CD4-positive, alpha-beta memory T cell (primary cell): ENCODE measurements around the gene ZNF425. TPM values are rescaled to one million over a fixed set of nuclear protein-coding genes. Genes with fewer than 3 reads are reported as not detected.
"Not testable (repeated sequence)": the region's sequence is repeated elsewhere in the genome, so short reads cannot be mapped to it uniquely, and the experiment has no call there.

Experiments used
- CTCF ChIA-PET: fragments of 350-600 bp; sonication (Branson Sonifier 250); formaldehyde crosslinking; loops from one replicate; lab custom pipeline; 2021; ENCODE audit warnings: inconsistent platforms; ENCODE audit not compliant: partially characterized antibody; lab: Charles Lee
- POLR2A ChIA-PET: fragments of 350-600 bp; sonication (Branson Sonifier 250); formaldehyde crosslinking; loops from one replicate; lab custom pipeline; 2021; ENCODE audit not compliant: partially characterized antibody; lab: Charles Lee
- DNase-seq, 5 donors: peaks; one replicate each; pipeline versions ENCODE4 v3.0.0 to v3.0.0-alpha.2; 2020 to 2022; ENCODE audit warnings: mixed read lengths in 1 of 5
- H3K27ac ChIP-seq: one replicate; pipeline ENCODE4 v1.7.0; 2013; ENCODE audit warnings: low read depth, low read length
- H3K27me3 ChIP-seq: 2 replicates; pipeline ENCODE4 v1.7.0; 2013; ENCODE audit warnings: mild to moderate bottlenecking, low read length, moderate library complexity; ENCODE audit not compliant: insufficient read depth
- H3K36me3 ChIP-seq: 2 replicates; pipeline ENCODE4 v1.7.0; 2013; ENCODE audit warnings: mild to moderate bottlenecking, low read length, moderate library complexity; ENCODE audit not compliant: insufficient read depth
- H3K4me1 ChIP-seq: 2 replicates; pipeline ENCODE4 v1.7.0; 2013; ENCODE audit warnings: mild to moderate bottlenecking, low read length, moderate library complexity; ENCODE audit not compliant: insufficient read depth
- H3K4me3 ChIP-seq, 2 donors: one replicate each; pipeline ENCODE4 v1.7.0; 2013; ENCODE audit warnings: low read length in 2 of 2, mild to moderate bottlenecking in 1 of 2
- H3K9me3 ChIP-seq, 2 donors: one replicate each; pipeline ENCODE4 v1.7.0; 2013; ENCODE audit warnings: low read length in 2 of 2, control low read depth in 1 of 2; ENCODE audit not compliant: control insufficient read depth in 1 of 2
- H3K27ac Mint-ChIP-seq, 7 donors: one replicate each; pipeline ENCODE4 v1.8.0; 2020 to 2021; ENCODE audit warnings: mixed read lengths in 7 of 7, mild to moderate bottlenecking in 6 of 7, inconsistent platforms in 3 of 7, moderate library complexity in 3 of 7
- H3K27me3 Mint-ChIP-seq, 2 donors: one replicate each; pipeline ENCODE4 v1.8.0; 2020 to 2021; ENCODE audit warnings: mixed read lengths in 2 of 2
- H3K36me3 Mint-ChIP-seq, 2 donors: one replicate each; pipeline ENCODE4 v1.8.0; 2020 to 2021; ENCODE audit warnings: mixed read lengths in 2 of 2, inconsistent platforms in 1 of 2, mild to moderate bottlenecking in 1 of 2
- H3K4me1 Mint-ChIP-seq, 4 donors: one replicate each; pipeline ENCODE4 v1.8.0; 2020 to 2021; ENCODE audit warnings: mixed read lengths in 4 of 4, mild to moderate bottlenecking in 1 of 4
- H3K4me3 Mint-ChIP-seq, 8 donors: one replicate each; pipeline ENCODE4 v1.8.0; 2020 to 2021; ENCODE audit warnings: mixed read lengths in 8 of 8, mild to moderate bottlenecking in 7 of 8, moderate library complexity in 6 of 8, inconsistent platforms in 3 of 8
- H3K9me3 Mint-ChIP-seq, 8 donors: one replicate each; pipeline ENCODE4 v1.8.0; 2020 to 2021; ENCODE audit warnings: mixed read lengths in 8 of 8, mild to moderate bottlenecking in 5 of 8, inconsistent platforms in 3 of 8, moderate library complexity in 1 of 8
- intact Hi-C: fragments of 100-400 bp; cut with micrococcal nuclease; formaldehyde crosslinking; loops from one replicate; pipeline ENCODE4 v1.15.1; 2023
- polyA plus RNA-seq, 2 donors: library from polyadenylated mRNA; unstranded; fragments of 300-500 nt; fragmentation: Illumina TruSeq; gene quantifications; one replicate each; pipeline ENCODE4 v1.2.3, GENCODE V29; 2021
- total RNA-seq, 2 experiments: library from RNA; stranded (reverse); gene quantifications; one replicate each; pipeline ENCODE4 v1.2.3, GENCODE V29; 2021

ZNF425 gene
- total and polyA plus RNA-seq, 4 experiments from 2014 or later: 0.24 to 4.0 (median 2.5) TPM

- POLR2A ChIA-PET: interaction anchor here (2.1 to 2.6 kb wide), 2 partner anchors 20 to 56 kb away, joined by 5 to 11 read pairs; partner anchors contain the start of genes ZNF425 and ZNF786
- no peak for DNase-seq
- Mint-ChIP-seq H3K27me3 (no peaks in the 10 kb centered on the region), H3K4me1 (peaks cover 5 to 16% (median 6%) of the 10 kb centered on the region in 4 donors), H3K9me3 (peaks cover 0 to 1% (median 0%) of the 10 kb centered on the region in 8 donors), H3K4me3 (no peak overlapping the region), H3K27ac (peak overlapping the region in 2 of 7 donors; percentile 10 to 29), H3K36me3 (peaks cover 10 to 33% of the 10 kb centered on the region in 2 donors)
- Histone ChIP-seq H3K4me3 (no peak overlapping the region), H3K9me3 (no peaks in the 10 kb centered on the region), H3K27ac (no peak overlapping the region), H3K27me3 (no peaks in the 10 kb centered on the region), H3K36me3 (peaks cover 18% of the 10 kb centered on the region), H3K4me1 (peaks cover 4% of the 10 kb centered on the region)
- intact Hi-C loops: no loop called here
- CTCF ChIA-PET: interaction anchor here (0.7 to 5.6 kb wide), 3 partner anchors 9 to 65 kb away, joined by 3 to 24 read pairs (median 3); no protein-coding TSS in a partner anchor
Measured at GRCh38 chr7:149070372-149071125, 55.6 kb downstream of the ZNF425 start.

DNA sequence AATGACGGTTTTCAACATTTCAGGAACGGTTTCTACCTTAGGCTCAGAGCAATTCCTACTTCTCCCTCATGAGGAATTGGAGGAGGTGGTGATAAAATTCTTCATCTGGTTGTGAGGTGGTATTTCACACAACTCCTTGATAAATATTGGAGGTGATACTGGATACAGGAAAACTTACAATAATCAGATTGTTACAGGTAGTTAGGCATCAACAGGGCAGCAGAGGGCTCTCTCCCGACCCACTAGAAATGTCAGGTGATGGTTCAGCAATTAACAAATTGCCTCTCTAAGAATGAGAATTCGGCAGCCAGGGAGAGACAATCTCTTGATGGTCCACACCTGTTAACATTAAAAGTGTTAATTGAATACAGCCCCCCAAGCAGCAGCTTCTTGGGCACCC, 58.3 kb downstream of the ZNF425 start:
- POLR2A ChIA-PET: interaction anchor here (0.5 kb wide), 1 partner anchor 8 kb away, joined by 5 read pairs; no protein-coding TSS in a partner anchor
- H3K27ac Mint-ChIP-seq: peak overlapping the region in 3 of 7 donors; percentile 25 to 71 (median 37)

GRCh38 chr7:149063476-149063875, 62.6 kb downstream of the ZNF425 start:
- Histone ChIP-seq H3K9me3 (no peaks in the 10 kb centered on the region), H3K27ac (no peak overlapping the region), H3K27me3 (no peaks in the 10 kb centered on the region), H3K4me1 (no peaks in the 10 kb centered on the region), H3K36me3 (no peaks in the 10 kb centered on the region), H3K4me3 (no peak overlapping the region)
- Mint-ChIP-seq H3K4me1 (peaks cover 4 to 11% (median 9%) of the 10 kb centered on the region in 4 donors), H3K27me3 (no peaks in the 10 kb centered on the region), H3K9me3 (no peaks in the 10 kb centered on the region), H3K27ac (peak overlapping the region in 1 of 7 donors; percentile 89), H3K36me3 (peaks cover 4 to 7% of the 10 kb centered on the region in 2 donors), H3K4me3 (peak overlapping the region in 3 of 8 donors; percentile 17 to 50 (median 44))
- intact Hi-C loops: loop anchor here (10.0 kb wide), 1 partner anchor 431 kb away; the partner anchor contains the start of gene ZNF746
- DNase-seq: no peak
- ChIA-PET CTCF (interaction anchor here (6.2 kb wide), 1 partner anchor 58 kb away, joined by 145 read pairs; no protein-coding TSS in a partner anchor), POLR2A (no interaction called here)

More for the DNA sequence above, 58.3 kb downstream of the ZNF425 start:
- DNase-seq: peak in 1 of 5 donors; percentile 6
- Mint-ChIP-seq H3K36me3 (peaks cover 10 to 22% of the 10 kb centered on the region in 2 donors), H3K27me3 (no peaks in the 10 kb centered on the region), H3K9me3 (peaks cover 0 to 1% (median 0%) of the 10 kb centered on the region in 8 donors), H3K4me3 (peak overlapping the region in 2 of 8 donors; percentile 7 to 59), H3K4me1 (peaks cover 4 to 22% (median 9%) of the 10 kb centered on the region in 4 donors)
- no peaks in the 10 kb centered on the region for H3K9me3 ChIP-seq
- H3K27ac ChIP-seq: no peak overlapping the region
- CTCF ChIA-PET: interaction anchor here (0.7 to 5.6 kb wide), 3 partner anchors 9 to 62 kb away, joined by 3 to 28 read pairs (median 24); no protein-coding TSS in a partner anchor
- H3K36me3 ChIP-seq: peaks cover 18% of the 10 kb centered on the region
- intact Hi-C loops: loop anchor here (10.0 kb wide), 1 partner anchor 427 kb away; the partner anchor contains the start of gene ZNF746
- peaks cover 4% of the 10 kb centered on the region for H3K4me1 ChIP-seq
- no peak overlapping the region for H3K4me3 ChIP-seq
- no peaks in the 10 kb centered on the region for H3K27me3 ChIP-seq

DNA sequence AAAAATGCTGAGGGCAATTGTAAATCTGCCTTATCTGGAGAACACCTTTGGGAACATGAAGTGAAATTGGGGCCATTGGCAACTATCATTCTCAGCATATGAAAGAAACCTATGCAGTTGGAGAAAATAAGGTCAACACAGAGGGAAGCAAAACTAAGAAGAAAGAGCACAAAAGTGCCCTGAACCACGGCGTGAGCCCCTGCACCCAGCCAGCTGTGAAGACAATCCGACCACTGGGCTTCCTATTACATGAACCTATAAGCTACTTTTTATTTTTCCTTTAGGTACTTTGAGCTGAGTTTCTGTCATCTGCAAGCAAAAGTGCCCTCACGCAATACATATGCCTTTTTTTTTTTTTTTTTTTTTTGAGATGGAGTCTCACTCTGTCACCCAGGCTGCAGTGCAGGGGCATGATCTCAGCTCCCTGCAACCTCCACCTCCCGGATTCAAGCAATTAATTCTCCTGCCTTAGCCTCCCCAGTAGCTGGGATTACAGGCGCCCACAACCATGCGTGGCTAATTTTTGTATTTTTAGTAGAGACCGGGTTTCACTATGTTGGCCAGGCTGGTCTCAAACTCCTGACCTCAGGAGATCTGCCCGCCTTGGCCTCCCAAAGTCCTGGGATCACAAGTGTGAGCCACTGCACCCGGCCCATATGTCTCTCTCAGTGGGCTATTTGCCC, 63.8 kb downstream of the ZNF425 start:
- DNase-seq, H3K27ac ChIP-seq, H3K27me3 Mint-ChIP-seq, H3K4me3 Mint-ChIP-seq, H3K27me3 ChIP-seq, H3K9me3 ChIP-seq, H3K9me3 Mint-ChIP-seq, H3K27ac Mint-ChIP-seq, H3K4me1 ChIP-seq, H3K36me3 ChIP-seq, H3K36me3 Mint-ChIP-seq, H3K4me3 ChIP-seq, POLR2A ChIA-PET: not testable (repeated sequence)
- intact Hi-C loops: loop anchor here (10.0 kb wide), 1 partner anchor 432 kb away; the partner anchor contains the start of gene ZNF746
- H3K4me1 Mint-ChIP-seq: peaks cover 0 to 11% (median 5%) of the 10 kb centered on the region in 4 donors
- CTCF ChIA-PET: interaction anchor here (0.7 to 6.2 kb wide), 4 partner anchors 10 to 57 kb away, joined by 3 to 145 read pairs (median 3); no protein-coding TSS in a partner anchor

DNA sequence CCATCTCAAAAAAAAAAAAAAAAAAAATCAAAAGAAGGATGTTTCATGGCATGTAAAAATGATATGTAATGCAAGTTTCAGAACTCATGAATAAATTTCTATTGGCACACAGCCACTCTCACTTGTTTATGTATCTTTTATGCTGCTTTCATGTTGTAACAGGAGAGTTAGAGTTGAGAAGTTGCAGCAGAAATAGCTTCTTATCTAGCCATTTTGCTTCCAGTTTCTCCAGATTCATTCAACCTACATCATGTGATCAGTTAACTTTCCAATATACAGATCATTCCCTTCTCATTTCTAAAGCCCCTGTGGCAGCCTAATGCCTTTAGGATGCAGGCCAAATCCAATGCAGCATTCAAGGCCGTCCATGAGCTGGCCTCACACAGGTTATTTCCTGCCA, 66.0 kb downstream of the ZNF425 start:
- CTCF ChIA-PET: no interaction called here
- intact Hi-C loops: loop anchor here (10.0 kb wide), 1 partner anchor 435 kb away; the partner anchor contains the start of gene ZNF746

GRCh38 chr7:149053885-149054284, 72.2 kb downstream of the ZNF425 start:
- no peaks in the 10 kb centered on the region for H3K9me3 ChIP-seq
- Mint-ChIP-seq H3K4me1 (no peaks in the 10 kb centered on the region), H3K4me3 (no peak overlapping the region), H3K9me3 (no peaks in the 10 kb centered on the region), H3K36me3 (no peaks in the 10 kb centered on the region), H3K27ac (no peak overlapping the region), H3K27me3 (peaks cover 0 to 4% of the 10 kb centered on the region in 2 donors)
- ChIA-PET POLR2A (no interaction called here), CTCF (interaction anchor here (1.2 to 1.3 kb wide), 3 partner anchors 12 to 48 kb away, joined by 3 to 5 read pairs (median 3); no protein-coding TSS in a partner anchor)
- H3K4me3 ChIP-seq: no peak overlapping the region
- H3K4me1 ChIP-seq: no peaks in the 10 kb centered on the region
- H3K27me3 ChIP-seq: no peaks in the 10 kb centered on the region
- H3K27ac ChIP-seq: no peak overlapping the region
- H3K36me3 ChIP-seq: no peaks in the 10 kb centered on the region
- intact Hi-C loops: no loop called here
- DNase-seq: no peak

More for the DNA sequence above, 66.0 kb downstream of the ZNF425 start:
- no peaks in the 10 kb centered on the region for H3K27me3 Mint-ChIP-seq
- peaks cover 0 to 9% (median 2%) of the 10 kb centered on the region in 4 donors for H3K4me1 Mint-ChIP-seq
- no peak overlapping the region for H3K4me3 Mint-ChIP-seq
- peak overlapping the region in 1 of 7 donors; percentile 68 for H3K27ac Mint-ChIP-seq
- H3K4me3 ChIP-seq: no peak overlapping the region
- POLR2A ChIA-PET: no interaction called here
- no peaks in the 10 kb centered on the region for H3K36me3 Mint-ChIP-seq
- no peaks in the 10 kb centered on the region for H3K36me3 ChIP-seq
- no peaks in the 10 kb centered on the region for H3K9me3 ChIP-seq
- no peak for DNase-seq
- H3K4me1 ChIP-seq: no peaks in the 10 kb centered on the region
- no peaks in the 10 kb centered on the region for H3K9me3 Mint-ChIP-seq
- H3K27ac ChIP-seq: no peak overlapping the region
- H3K27me3 ChIP-seq: no peaks in the 10 kb centered on the region
